Measurements from ENCODE around the gene FOXR1.

The FOXR1 gene

DNA sequence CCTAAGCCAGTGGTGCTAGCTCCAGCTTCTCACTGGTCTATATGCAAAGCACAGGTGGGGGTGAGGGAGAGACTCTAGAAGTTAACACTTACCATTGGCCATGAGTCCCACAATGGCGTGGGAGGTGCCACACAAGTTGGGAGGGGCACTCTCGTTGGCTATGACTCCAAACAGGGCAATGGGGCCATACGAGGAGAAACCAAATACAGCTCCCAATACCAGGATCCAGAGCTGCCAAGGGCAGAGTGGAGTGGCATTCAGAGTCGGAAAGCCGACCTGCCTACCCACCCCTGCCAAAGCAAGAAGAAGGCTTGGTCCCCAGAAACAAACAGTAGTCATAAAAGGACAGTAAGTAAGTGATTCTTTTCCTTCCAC, 53.5 kb downstream of the FOXR1 start:
- no peak for DNase-seq (ENCODE audit: low read depth, low spot score)
- no peaks in the 10 kb centered on the region for H3K27me3 ChIP-seq (ENCODE audit: insufficient read depth, insufficient read length)
- peaks cover 76% of the 10 kb centered on the region for H3K36me3 ChIP-seq (ENCODE audit: insufficient read depth, insufficient read length, low read length)
- H3K9ac ChIP-seq (ENCODE audit: insufficient read length, low read depth): no peak overlapping the region
- TF ChIP-seq YY1 (IDR thresholded peaks at IDR 0.05; ENCODE audit: insufficient read depth, insufficient read length) (no peak), SUZ12 (IDR thresholded peaks at IDR 0.05; ENCODE audit: extremely low read depth, insufficient read depth, insufficient read length) (no peak), ZNF274 (IDR thresholded peaks at IDR 0.05; ENCODE audit: low read depth, low read length) (no peak)
- H3K4me1 ChIP-seq (ENCODE audit: insufficient read depth, insufficient read length): peaks cover 11% of the 10 kb centered on the region
- no peak overlapping the region for H3K4me3 ChIP-seq (ENCODE audit: insufficient read length, low read depth)
- H3K9me3 ChIP-seq (ENCODE audit: insufficient read depth, low read length): no peaks in the 10 kb centered on the region

DNA sequence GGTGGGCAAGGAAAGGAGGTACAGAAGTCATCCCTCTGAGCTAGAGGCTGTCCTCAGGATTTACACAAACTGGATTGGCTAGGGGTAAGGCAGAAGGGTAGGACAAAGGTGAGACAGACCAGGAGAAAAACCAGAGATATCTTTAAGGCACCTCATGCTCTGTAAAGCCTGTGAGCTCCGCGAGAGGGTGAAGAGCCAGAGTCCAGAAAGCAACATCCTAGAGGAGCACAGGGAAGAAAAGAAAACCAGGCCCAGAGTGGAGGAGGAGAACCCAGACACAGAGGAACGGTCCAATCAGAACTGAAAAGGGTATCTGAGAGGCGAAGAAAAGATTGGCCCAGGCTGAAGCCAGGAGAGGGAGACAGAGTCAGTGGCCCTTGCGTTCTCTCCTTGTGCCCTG, 54.0 kb downstream of the FOXR1 start:
- peaks cover 10% of the 10 kb centered on the region for H3K4me1 ChIP-seq (ENCODE audit: insufficient read depth, insufficient read length)
- peaks cover 73% of the 10 kb centered on the region for H3K36me3 ChIP-seq (ENCODE audit: insufficient read depth, insufficient read length, low read length)
- H3K9me3 ChIP-seq (ENCODE audit: insufficient read depth, low read length): no peaks in the 10 kb centered on the region
- H3K4me3 ChIP-seq (ENCODE audit: insufficient read length, low read depth): no peak overlapping the region
- H3K9ac ChIP-seq (ENCODE audit: insufficient read length, low read depth): no peak overlapping the region
- H3K27me3 ChIP-seq (ENCODE audit: insufficient read depth, insufficient read length): no peaks in the 10 kb centered on the region
- TF ChIP-seq YY1 (IDR thresholded peaks at IDR 0.05; ENCODE audit: insufficient read depth, insufficient read length) (no peak), ZNF274 (IDR thresholded peaks at IDR 0.05; ENCODE audit: low read depth, low read length) (no peak), SUZ12 (IDR thresholded peaks at IDR 0.05; ENCODE audit: extremely low read depth, insufficient read depth, insufficient read length) (no peak)
- DNase-seq (ENCODE audit: low read depth, low spot score): no peak

DNA sequence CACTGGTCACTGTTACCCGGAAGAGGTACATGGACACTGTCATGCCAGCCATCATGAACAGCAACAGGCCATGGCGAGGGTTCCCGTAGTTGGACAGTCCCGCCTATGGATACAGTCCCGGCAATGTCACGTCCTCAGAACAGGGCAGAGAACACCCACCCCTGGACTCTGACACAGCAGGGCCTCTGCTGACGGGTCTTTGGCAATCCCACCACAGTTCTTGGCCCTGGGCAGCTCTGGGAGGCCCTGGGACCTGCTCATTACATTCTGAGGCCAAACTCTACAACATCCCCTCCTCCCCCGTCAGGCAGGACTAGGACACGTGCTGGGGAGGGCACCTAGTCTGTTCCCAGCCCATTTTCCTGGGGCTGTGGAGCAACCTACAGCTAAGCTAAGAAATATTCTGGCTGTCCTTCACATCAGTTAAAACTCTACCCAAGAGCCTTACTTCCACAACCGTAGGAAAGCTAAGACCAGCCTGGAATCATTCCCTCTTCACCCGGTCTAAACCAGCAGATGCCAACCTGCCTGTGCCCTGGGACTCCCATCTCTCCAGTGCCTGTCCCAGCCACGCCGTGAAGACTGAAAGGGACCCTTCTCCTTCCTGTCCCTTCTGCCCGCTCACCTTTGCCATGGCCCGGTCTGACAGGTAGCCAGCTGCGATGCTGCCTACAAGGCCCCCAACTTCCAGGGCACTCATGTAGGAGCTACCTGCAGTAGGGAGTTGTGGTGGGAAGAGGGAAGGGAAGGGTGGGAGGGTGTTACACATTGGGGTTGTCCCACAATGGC, 54.6 kb downstream of the FOXR1 start:
- Histone ChIP-seq H3K36me3 (ENCODE audit: insufficient read depth, insufficient read length, low read length) (peaks cover 70% of the 10 kb centered on the region), H3K9me3 (ENCODE audit: insufficient read depth, low read length) (no peaks in the 10 kb centered on the region), H3K4me1 (ENCODE audit: insufficient read depth, insufficient read length) (peaks cover 10% of the 10 kb centered on the region), H3K9ac (ENCODE audit: insufficient read length, low read depth) (no peak overlapping the region), H3K27me3 (ENCODE audit: insufficient read depth, insufficient read length) (no peaks in the 10 kb centered on the region), H3K4me3 (ENCODE audit: insufficient read length, low read depth) (no peak overlapping the region)
- no peak for DNase-seq (ENCODE audit: low read depth, low spot score)
- TF ChIP-seq SUZ12 (IDR thresholded peaks at IDR 0.05; ENCODE audit: extremely low read depth, insufficient read depth, insufficient read length) (no peak), ZNF274 (IDR thresholded peaks at IDR 0.05; ENCODE audit: low read depth, low read length) (no peak), YY1 (IDR thresholded peaks at IDR 0.05; ENCODE audit: insufficient read depth, insufficient read length) (no peak)

DNA sequence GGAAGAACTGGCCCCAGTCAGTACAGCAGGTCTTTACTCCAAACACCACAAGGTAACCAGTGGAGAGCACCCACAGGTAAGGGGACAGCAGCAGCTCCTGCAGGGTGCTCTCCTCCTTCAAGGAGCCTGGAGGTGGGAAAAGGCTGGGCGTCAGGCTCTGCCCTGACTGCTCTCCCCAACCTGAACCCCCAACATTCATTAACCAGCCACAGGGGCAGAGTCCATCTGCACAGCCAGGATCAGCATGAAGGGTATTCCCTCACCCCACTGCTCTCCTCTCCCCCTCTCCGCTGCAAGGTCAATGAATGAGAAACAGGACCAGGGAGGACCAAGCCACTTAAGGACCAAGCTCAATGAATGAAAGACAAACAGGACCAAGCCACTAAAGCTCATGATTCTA, 55.4 kb downstream of the FOXR1 start:
- Histone ChIP-seq H3K27me3 (ENCODE audit: insufficient read depth, insufficient read length) (no peaks in the 10 kb centered on the region), H3K36me3 (ENCODE audit: insufficient read depth, insufficient read length, low read length) (peaks cover 62% of the 10 kb centered on the region), H3K4me3 (ENCODE audit: insufficient read length, low read depth) (no peak overlapping the region), H3K9me3 (ENCODE audit: insufficient read depth, low read length) (no peaks in the 10 kb centered on the region), H3K9ac (ENCODE audit: insufficient read length, low read depth) (no peak overlapping the region), H3K4me1 (ENCODE audit: insufficient read depth, insufficient read length) (peaks cover 10% of the 10 kb centered on the region)
- TF ChIP-seq SUZ12 (IDR thresholded peaks at IDR 0.05; ENCODE audit: extremely low read depth, insufficient read depth, insufficient read length) (no peak), YY1 (IDR thresholded peaks at IDR 0.05; ENCODE audit: insufficient read depth, insufficient read length) (no peak), ZNF274 (IDR thresholded peaks at IDR 0.05; ENCODE audit: low read depth, low read length) (no peak)
- no peak for DNase-seq (ENCODE audit: low read depth, low spot score)

DNA sequence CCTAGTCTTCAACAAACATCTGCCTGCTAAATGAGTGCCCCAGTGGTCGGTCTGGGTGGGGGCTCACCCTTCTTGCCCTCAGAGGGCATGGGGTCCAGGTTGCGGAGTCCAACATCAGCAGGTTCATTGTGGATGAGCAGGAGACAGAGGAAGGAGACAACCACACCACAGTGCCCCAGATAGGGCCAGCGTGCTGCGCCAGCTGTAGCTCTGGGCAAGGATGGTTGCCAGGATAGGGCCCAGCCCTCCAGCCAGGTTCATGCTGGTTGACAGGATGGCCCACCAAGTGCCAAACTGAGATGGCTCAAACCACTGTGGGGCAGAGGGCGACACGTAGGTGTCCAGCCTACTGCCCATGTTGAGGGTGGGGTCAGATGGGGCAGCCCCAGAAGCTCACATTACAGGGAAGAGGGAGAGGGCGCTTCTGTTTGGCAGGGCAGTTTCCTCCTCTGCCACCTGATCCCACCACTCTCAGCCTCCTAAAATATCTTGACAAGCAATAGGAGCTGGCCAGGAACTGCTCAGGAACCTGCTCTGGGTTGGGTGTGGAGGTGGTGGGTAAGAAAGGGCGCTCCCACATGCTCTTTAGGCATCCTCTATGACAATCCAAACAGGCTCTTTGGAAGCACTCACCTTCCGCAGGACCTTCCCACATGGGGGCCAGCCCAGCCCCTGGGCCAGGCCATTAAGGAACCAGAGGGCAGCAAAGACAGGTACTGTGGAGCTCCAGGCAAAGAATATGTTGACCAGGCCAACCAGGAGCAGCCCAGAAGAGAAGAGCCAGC, 56.2 kb downstream of the FOXR1 start:
- TF ChIP-seq SUZ12 (IDR thresholded peaks at IDR 0.05; ENCODE audit: extremely low read depth, insufficient read depth, insufficient read length) (no peak), ZNF274 (IDR thresholded peaks at IDR 0.05; ENCODE audit: low read depth, low read length) (no peak), YY1 (IDR thresholded peaks at IDR 0.05; ENCODE audit: insufficient read depth, insufficient read length) (no peak)
- Histone ChIP-seq H3K9me3 (ENCODE audit: insufficient read depth, low read length) (no peaks in the 10 kb centered on the region), H3K27me3 (ENCODE audit: insufficient read depth, insufficient read length) (no peaks in the 10 kb centered on the region), H3K36me3 (ENCODE audit: insufficient read depth, insufficient read length, low read length) (peaks cover 57% of the 10 kb centered on the region), H3K9ac (ENCODE audit: insufficient read length, low read depth) (peak overlapping the region; percentile 1), H3K4me1 (ENCODE audit: insufficient read depth, insufficient read length) (peaks cover 10% of the 10 kb centered on the region), H3K4me3 (ENCODE audit: insufficient read length, low read depth) (no peak overlapping the region)
- no peak for DNase-seq (ENCODE audit: low read depth, low spot score)

DNA sequence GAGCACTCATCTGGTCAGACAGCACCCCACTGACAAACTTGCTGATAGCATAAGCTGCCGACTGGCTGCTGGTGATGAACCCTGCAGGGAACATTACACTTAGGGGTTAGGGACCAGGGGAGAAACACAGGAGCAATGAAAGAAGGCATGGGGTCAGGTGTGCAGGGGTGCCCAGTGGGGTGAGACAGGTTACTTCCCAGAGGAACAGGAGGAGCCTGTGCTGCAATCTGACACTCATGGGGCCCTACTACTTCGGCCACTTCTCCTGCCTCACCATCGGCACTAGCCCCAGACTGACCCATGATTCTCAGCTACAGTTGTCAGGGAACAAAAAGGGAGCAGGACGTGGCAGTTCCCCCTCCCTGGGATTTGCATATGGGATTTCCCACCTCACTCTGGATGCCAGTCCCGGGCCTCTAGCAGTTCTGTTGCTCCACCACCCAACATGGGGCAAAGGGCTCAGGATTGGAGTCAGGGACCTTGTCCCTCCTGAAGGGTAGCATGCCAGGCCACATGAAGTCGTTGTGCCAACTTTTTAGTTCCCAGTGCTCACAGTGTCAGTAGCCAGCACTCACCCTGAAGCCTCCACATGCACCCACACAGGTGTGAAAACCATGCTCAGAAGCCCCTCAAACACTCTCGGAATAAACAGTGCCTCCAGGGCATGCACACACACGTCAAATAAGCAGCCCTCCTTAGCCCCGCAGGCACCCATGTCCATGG, 56.9 kb downstream of the FOXR1 start:
- Histone ChIP-seq H3K4me3 (ENCODE audit: insufficient read length, low read depth) (no peak overlapping the region), H3K4me1 (ENCODE audit: insufficient read depth, insufficient read length) (peaks cover 10% of the 10 kb centered on the region), H3K36me3 (ENCODE audit: insufficient read depth, insufficient read length, low read length) (peaks cover 52% of the 10 kb centered on the region), H3K9ac (ENCODE audit: insufficient read length, low read depth) (peak overlapping the region; percentile 82), H3K9me3 (ENCODE audit: insufficient read depth, low read length) (no peaks in the 10 kb centered on the region), H3K27me3 (ENCODE audit: insufficient read depth, insufficient read length) (no peaks in the 10 kb centered on the region)
- TF ChIP-seq ZNF274 (IDR thresholded peaks at IDR 0.05; ENCODE audit: low read depth, low read length) (no peak), SUZ12 (IDR thresholded peaks at IDR 0.05; ENCODE audit: extremely low read depth, insufficient read depth, insufficient read length) (no peak), YY1 (IDR thresholded peaks at IDR 0.05; ENCODE audit: insufficient read depth, insufficient read length) (no peak)
- no peak for DNase-seq (ENCODE audit: low read depth, low spot score)

DNA sequence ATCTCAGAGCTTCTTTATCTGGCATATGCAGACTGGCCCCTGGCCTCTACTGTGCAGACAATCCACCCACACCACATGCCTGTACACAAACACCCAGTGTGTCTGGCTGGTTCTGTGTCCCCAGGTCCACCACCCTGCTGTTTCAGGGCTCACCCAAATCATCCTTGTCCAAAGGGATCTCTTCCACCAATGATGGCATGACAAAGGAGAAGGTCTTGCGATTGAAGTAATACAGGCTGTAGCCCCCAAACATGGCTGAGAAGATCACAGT, 57.4 kb downstream of the FOXR1 start:
- H3K27me3 ChIP-seq (ENCODE audit: insufficient read depth, insufficient read length): no peaks in the 10 kb centered on the region
- H3K9me3 ChIP-seq (ENCODE audit: insufficient read depth, low read length): no peaks in the 10 kb centered on the region
- H3K9ac ChIP-seq (ENCODE audit: insufficient read length, low read depth): peak overlapping the region; percentile 82
- DNase-seq (ENCODE audit: low read depth, low spot score): no peak
- TF ChIP-seq YY1 (IDR thresholded peaks at IDR 0.05; ENCODE audit: insufficient read depth, insufficient read length) (no peak), ZNF274 (IDR thresholded peaks at IDR 0.05; ENCODE audit: low read depth, low read length) (no peak), SUZ12 (IDR thresholded peaks at IDR 0.05; ENCODE audit: extremely low read depth, insufficient read depth, insufficient read length) (no peak)
- H3K4me1 ChIP-seq (ENCODE audit: insufficient read depth, insufficient read length): peaks cover 10% of the 10 kb centered on the region
- peaks cover 49% of the 10 kb centered on the region for H3K36me3 ChIP-seq (ENCODE audit: insufficient read depth, insufficient read length, low read length)
- H3K4me3 ChIP-seq (ENCODE audit: insufficient read length, low read depth): no peak overlapping the region

All from NT2/D1 (cell line).